Measurements from ENCODE around the gene MACROD2. TPM values are rescaled to one million over a fixed set of nuclear protein-coding genes. Genes with fewer than 3 reads are reported as not detected.

The MACROD2 gene
- total RNA-seq, 1 experiment from 2014 or later: 1.6 TPM

GRCh38 chr20:14260367-14260766 is 265.1 kb downstream of the MACROD2 start:
- no peaks in the 10 kb centered on the region for H4K20me1 ChIP-seq (ENCODE audit: control insufficient read depth, insufficient read depth, insufficient read length)
- no peaks in the 10 kb centered on the region for H3K23me2 ChIP-seq (ENCODE audit: insufficient read length, low read depth, low read length, poor library complexity, severe bottlenecking)
- H2AK5ac ChIP-seq (ENCODE audit: insufficient read length, low read length): no peak overlapping the region
- no peak overlapping the region for H2BK120ac ChIP-seq (ENCODE audit: low read depth, low read length, poor library complexity, severe bottlenecking)
- TF ChIP-seq CTCF (conservative IDR thresholded peaks at IDR 0.05): no peak
- no peak overlapping the region for H3K4me3 Mint-ChIP-seq
- no peaks in the 10 kb centered on the region for H3K27me3 ChIP-seq (ENCODE audit: insufficient read depth, low read length)
- no peak overlapping the region for H3K27ac Mint-ChIP-seq
- H2BK15ac ChIP-seq (ENCODE audit: low read depth, low read length): no peak overlapping the region
- no peaks in the 10 kb centered on the region for H3K4me1 Mint-ChIP-seq
- no CpG with 5 or more reads among the region's 1 CpG for WGBS (ENCODE audit: extremely low coverage, insufficient read length, low lambda C conversion rate)
- no peaks in the 10 kb centered on the region for H3K4me1 ChIP-seq (ENCODE audit: insufficient read depth, low read length)
- peaks cover 3 to 7% of the 10 kb centered on the region in 2 experiments; a peak in 2 of 5 replicates for H3K9me3 Mint-ChIP-seq
- DNase-seq: no peak
- H3K23ac ChIP-seq (ENCODE audit: insufficient read length, low read depth, low read length): no peak overlapping the region
- H3K9ac ChIP-seq (ENCODE audit: extremely low read depth, insufficient read length, low read length): no peak overlapping the region
- H3K27me3 Mint-ChIP-seq (ENCODE audit: low read depth): no peaks in the 10 kb centered on the region
- no peak overlapping the region for H4K5ac ChIP-seq (ENCODE audit: insufficient read length, low read depth, low read length)
- no peak overlapping the region for H4K8ac ChIP-seq (replicated peaks; ENCODE audit: insufficient read length, low read depth, low read length)
- no peak overlapping the region for H3T11ph ChIP-seq (ENCODE audit: low read length)
- H3K27ac ChIP-seq (ENCODE audit: insufficient read length, low read depth, low read length): no peak overlapping the region
- H4K91ac ChIP-seq (ENCODE audit: insufficient read length, low read depth, low read length): no peak overlapping the region
- no peak overlapping the region for H3K4me2 ChIP-seq (ENCODE audit: insufficient read depth, insufficient read length, low read length)
- no peak overlapping the region for H3K14ac ChIP-seq (ENCODE audit: insufficient read depth, low read length)
- no peak overlapping the region for H3K4ac ChIP-seq (ENCODE audit: low read depth, low read length)
- H2BK20ac ChIP-seq (ENCODE audit: low read depth, low read length, poor library complexity, severe bottlenecking): no peak overlapping the region
- no peak overlapping the region for H3K56ac ChIP-seq (ENCODE audit: insufficient read length, low read depth, low read length)
- no peak overlapping the region for H3K18ac ChIP-seq (ENCODE audit: insufficient read length, low read depth, low read length)
- H2AFZ ChIP-seq (ENCODE audit: low read length): no peak overlapping the region
- H3K9me3 ChIP-seq (ENCODE audit: control insufficient read depth, low read depth, low read length): no peaks in the 10 kb centered on the region
- H3K79me1 ChIP-seq (ENCODE audit: insufficient read depth, low read depth, low read length, poor library complexity, severe bottlenecking): no peaks in the 10 kb centered on the region
- H2BK12ac ChIP-seq (ENCODE audit: insufficient read length, low read depth, low read length): no peak overlapping the region
- H3K79me2 ChIP-seq (ENCODE audit: insufficient read depth, low read length): no peaks in the 10 kb centered on the region
- no peak overlapping the region for H2BK5ac ChIP-seq (ENCODE audit: insufficient read length, low read length)
- H3K36me3 Mint-ChIP-seq (ENCODE audit: insufficient read depth in 1 of 3, low read depth in 3 of 3): no peaks in the 10 kb centered on the region

All from H9 (cell line).